HG03442 (cell line): Measurements from ENCODE around the gene CIB1.
"Not testable (repeated sequence)": the region's sequence is repeated elsewhere in the genome, so short reads cannot be mapped to it uniquely, and the experiment has no call there.

Experiments used
- ATAC-seq: cut with Tn5 transposase; IDR thresholded peaks from one replicate; pipeline ENCODE4 v1.9.1; 2021; ENCODE audit warnings: mild to moderate bottlenecking, moderate library complexity; ENCODE audit not compliant: unreplicated experiment

Gene CIB1

DNA sequence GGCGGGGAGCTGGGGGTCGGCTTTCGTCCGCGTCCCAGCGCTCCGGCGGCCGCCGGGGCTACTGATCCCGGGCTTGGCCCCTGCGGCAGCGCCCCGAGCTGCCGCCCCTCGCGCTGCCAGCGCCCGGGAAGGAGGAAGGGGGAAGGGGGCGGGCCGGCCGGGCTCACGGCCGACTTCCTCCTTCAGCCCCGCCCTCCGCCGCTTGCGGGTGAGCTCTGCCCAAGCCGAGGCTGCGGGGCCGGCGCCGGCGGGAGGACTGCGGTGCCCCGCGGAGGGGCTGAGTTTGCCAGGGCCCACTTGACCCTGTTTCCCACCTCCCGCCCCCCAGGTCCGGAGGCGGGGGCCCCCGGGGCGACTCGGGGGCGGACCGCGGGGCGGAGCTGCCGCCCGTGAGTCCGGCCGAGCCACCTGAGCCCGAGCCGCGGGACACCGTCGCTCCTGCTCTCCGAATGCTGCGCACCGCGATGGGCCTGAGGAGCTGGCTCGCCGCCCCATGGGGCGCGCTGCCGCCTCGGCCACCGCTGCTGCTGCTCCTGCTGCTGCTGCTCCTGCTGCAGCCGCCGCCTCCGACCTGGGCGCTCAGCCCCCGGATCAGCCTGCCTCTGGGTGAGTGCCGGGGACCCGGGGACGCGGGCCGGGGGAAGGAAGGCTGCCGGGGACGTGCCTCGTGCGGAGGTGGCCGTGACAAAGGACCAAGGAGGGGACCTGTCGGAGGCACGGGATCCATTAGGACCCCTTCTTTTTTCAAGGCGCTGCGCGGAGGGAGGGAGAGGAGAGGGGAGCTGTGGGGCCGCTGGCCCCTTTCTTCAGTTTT, 32.4 kb downstream of the CIB1 start, which contains the start of gene SEMA4B:
Gene SEMA4B, plus strand, starts transcription at position 201 of the 814 bp plus-strand sequence. Its CDS starts 249 bp downstream, at position 450.
- ATAC-seq = peak; percentile 65

DNA sequence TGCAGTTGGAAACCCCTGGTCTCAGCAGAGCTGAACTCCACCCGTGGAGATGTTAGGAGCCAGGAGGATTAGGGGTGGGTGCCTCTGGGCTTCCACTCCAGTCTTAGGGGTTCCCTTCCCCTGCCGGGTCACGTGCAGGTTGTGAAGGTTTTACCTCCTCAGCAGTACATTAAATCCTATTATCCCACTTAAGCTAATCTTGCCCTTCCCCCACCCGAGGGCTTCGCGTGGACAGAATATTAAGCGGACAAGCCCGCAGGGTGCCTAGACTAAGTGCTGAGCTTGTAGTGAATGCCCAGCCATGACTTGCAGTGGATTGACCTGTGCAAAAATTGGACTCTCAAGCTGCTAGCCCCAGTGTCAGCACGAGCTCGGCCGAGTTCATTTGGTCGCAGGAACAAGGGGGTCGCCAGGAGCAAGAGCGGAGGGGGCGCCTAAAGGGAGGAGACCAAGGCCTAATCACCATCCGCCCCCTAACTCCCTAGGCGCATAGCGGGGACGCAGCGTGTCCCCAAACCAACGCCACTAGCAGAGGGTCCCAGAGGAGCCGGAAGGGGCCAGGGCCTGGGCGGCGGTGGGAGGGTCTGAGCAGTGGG, 33.1 kb downstream of the CIB1 start:
- ATAC-seq = peak; percentile 17

DNA sequence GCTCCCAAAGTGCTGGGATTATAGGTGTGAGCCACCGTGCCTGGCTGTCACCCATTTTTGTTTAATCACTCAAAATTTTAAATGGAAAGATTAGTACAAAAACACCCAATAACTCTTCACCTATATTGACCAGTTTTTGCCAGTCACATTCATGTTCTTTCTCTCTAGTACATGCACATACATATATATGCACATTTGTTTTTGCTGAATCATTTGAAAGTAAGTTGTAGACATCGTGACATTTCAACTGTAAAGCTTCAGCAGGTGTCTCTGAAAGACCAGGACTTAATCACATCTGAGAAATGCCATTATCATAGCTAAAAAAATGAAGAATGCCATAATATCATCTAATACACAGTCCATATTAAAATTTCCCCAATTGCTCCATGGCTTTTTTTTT, 39.1 kb downstream of the CIB1 start:
- no peak for ATAC-seq

DNA sequence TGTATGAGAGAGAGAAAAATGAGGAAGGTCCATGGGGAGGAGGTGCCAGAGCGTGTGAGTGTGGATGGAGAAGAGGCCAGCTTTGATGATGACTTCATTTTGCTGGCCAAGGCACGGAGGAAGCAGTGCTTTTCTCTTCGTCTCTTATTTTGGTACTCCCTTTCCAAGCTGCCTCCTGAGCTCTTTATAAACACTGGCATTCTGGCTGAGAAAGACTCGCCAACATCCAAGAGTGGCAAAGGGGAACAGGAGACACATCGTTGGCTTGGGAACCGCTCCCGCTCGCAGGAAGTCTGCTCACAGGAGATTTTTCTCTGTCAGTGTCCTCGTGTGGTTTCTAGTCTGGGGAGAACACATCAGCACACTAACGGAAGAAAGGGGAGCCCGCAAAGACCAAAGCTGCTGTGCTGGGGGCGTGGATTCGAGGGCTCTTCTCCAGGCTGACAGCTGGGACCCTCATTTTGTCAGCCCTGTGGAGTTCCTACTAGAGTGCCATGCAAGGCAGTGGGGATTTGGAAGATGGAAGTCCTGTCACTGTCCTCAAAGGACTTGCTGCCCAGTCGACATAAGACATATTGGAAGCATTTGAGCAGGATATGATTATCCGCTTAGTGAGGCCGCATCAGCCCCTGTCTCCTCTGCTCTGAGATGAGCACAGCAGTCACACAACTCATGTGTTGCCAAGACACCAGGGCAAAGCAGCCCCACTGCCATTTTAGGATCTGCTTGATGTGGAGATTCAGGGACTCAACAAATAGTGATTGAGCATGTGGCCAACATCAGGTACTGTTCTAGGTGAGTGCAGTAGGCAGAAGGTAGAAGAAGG, 40.6 kb downstream of the CIB1 start:
- no peak for ATAC-seq

DNA sequence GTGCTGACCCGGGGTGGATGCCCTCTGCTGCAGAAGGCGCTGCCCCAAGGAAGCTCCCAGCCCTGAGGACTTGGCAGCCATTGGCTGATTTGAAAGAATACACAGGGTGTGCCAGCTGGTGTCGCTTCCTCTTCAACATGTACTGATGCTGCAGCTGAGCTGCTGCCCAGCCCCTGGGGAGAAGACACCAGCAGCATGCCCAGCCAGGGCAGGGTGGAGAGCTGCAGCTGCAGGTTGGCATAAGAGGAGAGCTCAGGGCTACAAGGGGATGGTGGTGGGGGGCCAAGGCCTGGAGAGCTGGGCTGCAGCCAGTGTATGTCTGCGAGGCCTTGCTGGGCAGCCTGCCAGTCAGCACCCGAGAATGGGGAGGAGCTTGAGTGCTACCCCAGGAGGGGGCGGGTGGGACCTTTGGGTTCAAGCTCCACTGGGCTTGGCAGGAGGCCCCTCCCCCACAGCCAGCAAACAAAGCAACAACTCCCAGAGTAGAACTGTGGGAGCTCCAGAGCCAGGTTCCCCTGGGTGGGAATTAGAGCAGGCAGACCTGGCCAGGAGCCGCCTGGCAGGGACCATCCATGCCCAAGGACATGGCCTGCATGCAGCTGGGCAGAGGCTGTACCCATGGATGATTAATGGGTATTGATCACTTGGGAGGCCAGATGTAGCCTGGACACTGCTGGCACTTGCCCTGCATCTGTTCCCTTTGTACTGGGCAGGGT, 41.8 kb downstream of the CIB1 start:
- ATAC-seq = peak; percentile 62

DNA sequence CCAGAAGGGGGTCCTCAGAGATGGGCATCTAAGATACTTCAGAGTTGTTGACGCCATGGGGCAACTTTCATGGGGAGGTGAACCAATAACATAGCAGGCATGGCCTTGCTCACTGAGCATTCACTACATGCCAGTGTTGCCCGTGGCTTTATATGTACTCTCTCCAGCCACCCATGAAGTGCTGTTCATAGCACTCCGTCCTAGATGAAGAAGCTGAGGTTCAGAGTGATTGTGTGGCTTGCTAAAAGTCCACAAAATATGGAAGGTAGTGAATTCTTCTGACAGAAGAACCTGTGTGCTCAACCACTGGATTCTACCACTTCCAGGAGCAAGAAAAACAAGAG, 42.4 kb downstream of the CIB1 start:
- peak; percentile 9 for ATAC-seq

DNA sequence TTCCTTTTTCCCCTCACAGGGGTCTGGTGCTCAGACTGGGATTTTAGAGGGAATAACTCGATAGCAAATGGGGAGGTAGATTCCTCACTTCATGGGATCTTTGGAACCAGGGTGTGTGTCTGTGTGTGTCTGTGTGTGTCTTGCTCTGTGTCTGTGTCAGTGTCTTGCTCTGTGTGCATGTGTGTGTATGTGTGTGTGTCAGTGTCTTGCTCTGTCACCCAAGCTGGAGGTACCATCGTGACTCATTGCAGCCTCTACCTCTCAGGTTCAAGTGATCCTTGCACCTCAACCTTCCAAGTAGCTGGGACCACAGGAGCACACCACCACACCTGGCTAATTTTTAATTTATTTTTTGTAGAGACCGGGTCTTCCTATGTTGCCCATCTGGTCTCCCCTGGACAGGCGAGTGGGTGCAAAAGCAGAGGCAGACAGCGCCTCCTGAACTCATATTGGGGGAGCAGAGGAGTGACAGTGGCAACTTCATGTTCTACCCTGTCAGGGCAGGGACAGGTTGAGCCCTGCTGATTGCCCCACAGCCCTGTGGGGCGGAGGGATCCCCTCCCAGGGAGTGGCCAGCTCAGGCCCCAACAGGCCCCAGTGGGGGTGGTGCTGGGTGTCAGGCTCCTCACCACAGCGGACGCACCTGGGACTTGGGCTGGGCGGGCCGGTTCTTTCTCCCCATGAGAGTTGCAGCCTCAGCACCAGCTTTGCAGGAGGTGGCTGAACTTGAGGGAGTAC, 43.0 kb downstream of the CIB1 start:
- ATAC-seq = peak; percentile 56

DNA sequence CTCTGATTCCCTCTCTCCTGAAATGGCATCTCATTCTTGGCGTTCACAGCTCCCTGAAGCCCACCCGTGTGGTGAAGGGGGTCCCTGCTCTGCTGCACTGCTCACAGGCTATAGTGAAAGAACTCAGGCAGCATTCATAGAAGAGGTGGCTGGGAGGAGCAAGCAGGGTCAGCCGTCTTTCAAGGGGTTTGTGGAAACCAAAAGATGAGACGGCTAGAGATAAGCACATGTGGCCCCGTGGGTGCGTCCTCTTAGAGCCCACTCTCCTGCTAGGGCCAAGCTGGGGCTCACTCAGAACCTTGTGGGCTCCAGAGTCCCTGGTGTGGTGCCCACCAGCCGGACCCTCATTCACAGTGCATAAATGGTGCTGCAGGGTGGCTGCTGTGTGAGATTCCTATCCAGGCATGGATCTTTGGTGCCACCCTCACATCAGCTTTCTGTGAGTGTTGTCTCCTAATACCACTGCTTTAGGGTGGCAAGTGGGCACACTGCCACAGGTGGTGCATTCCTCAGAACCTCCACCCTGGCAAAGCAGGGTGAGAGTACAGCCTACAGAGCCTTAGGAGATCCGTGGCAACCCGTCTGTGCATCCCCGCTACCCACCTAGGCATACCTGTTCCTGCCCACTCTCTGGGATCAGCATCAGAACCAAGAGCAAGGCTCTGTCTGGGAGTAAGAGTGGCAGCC, 43.8 kb downstream of the CIB1 start:
- no peak for ATAC-seq

DNA sequence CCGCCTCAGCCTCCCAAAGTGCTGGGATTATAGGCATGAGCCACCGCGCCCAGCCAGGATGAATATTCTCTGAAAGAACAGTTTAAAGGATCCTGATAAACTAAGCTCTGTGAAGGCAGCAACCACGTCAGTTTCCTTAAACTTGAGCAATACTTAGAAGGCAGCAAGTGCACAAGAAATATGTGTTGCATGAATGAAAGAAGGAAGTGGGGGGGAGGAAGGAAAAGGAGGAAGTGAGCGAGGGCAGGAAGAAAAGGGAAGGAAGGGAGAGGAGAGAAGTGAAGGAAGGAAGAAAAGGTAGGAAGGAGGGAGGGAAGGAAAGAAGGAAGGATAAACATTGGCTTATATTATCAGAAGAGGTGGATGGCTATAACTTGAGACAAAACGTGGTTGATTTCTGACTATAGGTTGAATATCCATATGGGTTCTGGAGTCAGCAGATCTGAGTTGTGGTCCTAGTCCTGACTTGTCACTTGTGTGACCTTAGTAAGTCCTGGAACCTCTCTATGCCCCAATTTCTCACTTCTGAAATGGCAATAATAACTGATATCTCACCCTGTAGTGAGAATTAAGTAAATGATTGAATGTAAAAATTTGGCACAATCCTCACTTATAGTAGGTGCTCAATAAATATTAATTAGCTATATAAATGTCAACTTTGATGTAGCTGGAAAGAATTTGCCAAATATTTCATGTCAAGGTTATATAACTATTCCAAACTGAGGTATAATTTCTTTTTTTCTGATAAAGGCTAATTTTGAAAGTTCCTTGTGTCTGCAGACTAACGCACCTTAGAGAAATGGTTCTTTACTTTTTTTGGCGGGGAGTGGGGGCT, 44.6 kb downstream of the CIB1 start:
- no peak for ATAC-seq

DNA sequence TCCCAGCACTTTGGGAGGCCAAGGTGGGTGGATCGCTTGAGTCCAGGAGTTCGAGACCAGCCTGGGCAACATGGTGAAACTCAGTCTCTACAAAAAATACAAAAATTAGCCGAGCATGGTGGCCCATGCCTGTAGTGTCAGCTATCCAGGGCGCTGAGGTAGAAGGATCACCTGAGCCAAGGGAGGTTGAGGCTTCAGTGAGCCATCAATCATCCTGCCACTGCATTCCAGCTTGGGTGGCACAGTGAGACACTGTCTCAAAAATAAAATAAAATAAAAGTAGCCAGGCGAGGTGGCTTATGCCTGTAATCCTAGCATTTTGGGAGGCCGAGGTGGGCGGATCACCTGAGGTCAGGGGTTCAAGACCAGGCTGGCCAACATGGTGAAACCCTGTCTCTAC, 45.7 kb downstream of the CIB1 start:
- not testable (repeated sequence) for ATAC-seq

DNA sequence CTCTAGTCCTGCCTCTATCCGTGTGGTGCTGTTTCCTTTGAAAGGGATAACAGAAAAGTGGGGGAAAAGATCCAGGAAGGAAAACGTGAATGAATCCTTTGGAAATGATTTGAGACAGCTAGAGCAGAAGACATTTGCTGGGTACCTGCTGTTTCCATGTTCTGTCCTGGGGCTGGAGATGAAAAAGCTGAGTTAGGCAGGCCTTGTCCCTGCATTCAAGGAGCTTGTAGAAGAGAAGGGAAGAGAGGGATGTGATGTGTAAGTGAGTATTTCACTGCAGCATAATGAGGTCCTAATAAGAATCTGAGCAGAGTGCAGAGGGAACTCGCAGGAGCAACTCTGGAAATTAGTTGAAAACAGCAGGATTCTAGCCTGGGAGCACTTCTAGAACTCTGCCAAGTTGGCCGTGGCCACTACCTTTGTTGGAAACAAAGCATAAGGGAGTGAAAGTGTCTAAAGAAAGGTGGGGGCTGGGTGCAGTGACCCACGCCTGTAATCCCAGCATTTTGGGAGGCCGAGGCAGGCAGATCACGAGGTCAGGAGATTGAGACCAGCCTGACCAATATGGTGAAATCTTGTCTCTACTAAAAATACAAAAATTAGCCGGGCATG, 46.4 kb downstream of the CIB1 start:
- ATAC-seq = no peak

DNA sequence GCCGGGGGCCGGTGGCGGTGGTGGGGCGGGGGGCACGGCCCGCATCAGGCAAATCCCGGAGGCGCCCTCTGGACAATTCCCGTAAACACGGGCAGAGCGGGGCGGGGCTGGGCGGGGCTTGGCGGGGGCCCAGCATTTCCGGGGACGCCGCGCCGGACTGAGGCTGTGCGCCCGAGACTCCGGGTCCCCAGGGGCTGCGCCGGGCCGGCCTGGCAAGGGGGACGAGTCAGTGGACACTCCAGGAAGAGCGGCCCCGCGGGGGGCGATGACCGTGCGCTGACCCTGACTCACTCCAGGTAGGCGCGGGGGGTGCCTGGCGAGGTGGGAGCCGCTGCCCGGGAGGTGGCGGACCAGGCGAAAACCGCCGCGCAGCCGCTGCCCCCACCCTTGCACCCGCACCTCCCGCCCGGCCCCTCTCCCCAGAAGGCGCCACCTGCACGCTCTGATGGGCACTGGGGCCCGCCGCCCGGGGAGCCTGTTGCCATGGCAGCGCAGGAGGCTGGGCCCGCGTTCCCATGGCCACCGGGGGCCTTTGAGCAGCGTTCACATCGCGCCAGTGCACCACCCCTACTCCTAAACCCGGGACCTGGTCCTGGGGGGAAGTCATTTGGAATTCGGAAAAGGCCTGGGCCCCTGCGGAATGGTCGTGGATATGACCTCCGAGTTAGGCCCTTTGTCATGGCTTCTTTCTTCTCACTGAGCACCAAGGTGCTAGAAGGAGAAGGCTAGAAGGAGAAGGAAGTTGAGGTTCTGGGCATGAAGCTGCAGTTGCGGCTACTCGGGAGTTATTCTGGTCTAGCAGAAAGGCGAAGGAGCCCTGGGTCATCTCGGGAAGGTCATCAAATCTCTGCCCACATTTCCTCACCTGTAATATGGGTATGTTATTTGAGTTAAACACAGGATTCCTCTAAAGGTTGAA, 48.7 kb downstream of the CIB1 start:
- ATAC-seq = peak; percentile 53

DNA sequence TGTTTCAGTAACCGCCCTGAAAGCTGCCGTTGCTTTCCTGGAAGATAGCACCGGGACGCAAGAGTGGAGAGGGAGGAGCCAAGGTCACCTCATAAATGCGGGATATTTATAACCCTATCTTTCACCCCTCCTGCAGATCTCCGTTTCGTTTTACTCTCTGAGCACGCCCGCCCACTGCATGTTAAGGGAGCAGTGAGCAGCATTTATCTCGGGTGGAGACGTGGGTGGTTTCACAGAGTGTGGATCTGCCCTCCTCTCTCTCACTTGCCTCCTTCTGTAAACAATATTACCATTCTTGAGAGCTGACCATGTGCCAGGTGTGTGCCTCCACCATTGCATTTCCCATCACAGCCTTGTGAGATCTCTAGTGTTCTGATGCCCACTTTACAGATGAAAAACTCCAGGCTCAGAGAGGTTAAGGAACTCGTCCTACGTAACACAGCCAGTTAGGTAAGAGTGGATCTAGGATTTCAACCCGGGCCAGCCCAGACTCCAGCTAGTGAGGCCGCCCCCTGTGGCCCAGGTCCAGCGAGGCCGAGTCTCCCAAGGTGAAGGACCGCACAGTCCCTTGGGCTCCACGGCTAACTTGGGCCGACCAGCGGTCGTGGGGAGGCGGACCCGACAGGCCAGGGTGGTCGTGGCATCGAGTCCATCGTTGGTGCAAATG, 49.5 kb downstream of the CIB1 start:
- peak; percentile 46 for ATAC-seq

DNA sequence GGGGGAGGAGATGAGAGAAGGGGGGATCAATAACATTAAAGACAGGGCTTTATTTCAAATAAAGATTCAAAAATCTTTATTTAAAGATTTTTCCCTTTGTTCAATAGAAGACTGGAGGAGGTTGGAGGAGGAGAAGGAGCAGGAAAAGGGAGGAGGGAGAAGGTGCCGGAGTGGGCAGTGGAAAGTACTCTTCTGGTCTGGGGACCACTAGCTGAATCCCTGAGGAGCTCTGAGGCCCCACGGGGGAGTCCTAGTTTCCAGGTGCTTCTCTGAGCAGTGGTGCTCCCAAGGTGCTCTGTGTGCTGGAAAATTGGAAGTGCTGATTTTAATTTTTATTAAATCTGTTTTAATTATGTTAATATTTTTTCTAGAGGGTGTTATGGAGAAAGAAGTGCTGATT, 52.0 kb downstream of the CIB1 start:
- ATAC-seq = no peak
